Heart left ventricle (tissue), 13 donors: Measurements from ENCODE around the gene ZNF582.

Source experiments
- POLR2A ChIP-seq, 2 donors: fragments of 450-650 bp; IDR thresholded peaks; one replicate each; pipeline ENCODE4 v1.6.1; 2017; ENCODE audit warnings: antibody characterized with exemption in 2 of 2, mild to moderate bottlenecking in 2 of 2, moderate library complexity in 2 of 2
- TF ChIP-seq, protein P1 (sequence below), 12 donors: fragments of 200-600 bp; sonication (generic) in 4 of 12; IDR thresholded peaks; one replicate each; pipeline versions ENCODE4 v1.5.0 to v1.8.0; 2018 to 2022; ENCODE audit warnings: antibody characterized with exemption in 12 of 12, mild to moderate bottlenecking in 5 of 12
- donor health status: ischemic (EF 13 %, LVEDD 7.1; RV severe dilation, severe dysfunction).
- donor health status: DM: no; HTN: yes; CAD: no.
- donor health status: DM: no; HTN: no; CAD: no.
- donor health status: ischemic (EF 25% LVEDD 6.9; RV normal size, moderate dysfunction).
- donor health status: ischemic (EF 25% LVEDD 5.7; RV mildly dilated, moderate dysfunction).
- donor health status: ischemic (EF 35%, LVEDD 5.7; RV mildly dilated, moderate dysfunction).
- donor health status: nonischemic (EF 11% LVEDD 7.7; RV severe dilation, severe dysfunction).
- donor health status: DM: yes; HTN: yes; CAD: no.
- donor health status: PGD.
- donor health status: ischemic (EF 29% LVEDD 5.4; RV normal size, mild dysfunction).
- donor health status: nonischemic (EF 23%, LVEDD 6.1; RV moderate dilation, normal function).

- TF ChIP-seq, protein P1, sequence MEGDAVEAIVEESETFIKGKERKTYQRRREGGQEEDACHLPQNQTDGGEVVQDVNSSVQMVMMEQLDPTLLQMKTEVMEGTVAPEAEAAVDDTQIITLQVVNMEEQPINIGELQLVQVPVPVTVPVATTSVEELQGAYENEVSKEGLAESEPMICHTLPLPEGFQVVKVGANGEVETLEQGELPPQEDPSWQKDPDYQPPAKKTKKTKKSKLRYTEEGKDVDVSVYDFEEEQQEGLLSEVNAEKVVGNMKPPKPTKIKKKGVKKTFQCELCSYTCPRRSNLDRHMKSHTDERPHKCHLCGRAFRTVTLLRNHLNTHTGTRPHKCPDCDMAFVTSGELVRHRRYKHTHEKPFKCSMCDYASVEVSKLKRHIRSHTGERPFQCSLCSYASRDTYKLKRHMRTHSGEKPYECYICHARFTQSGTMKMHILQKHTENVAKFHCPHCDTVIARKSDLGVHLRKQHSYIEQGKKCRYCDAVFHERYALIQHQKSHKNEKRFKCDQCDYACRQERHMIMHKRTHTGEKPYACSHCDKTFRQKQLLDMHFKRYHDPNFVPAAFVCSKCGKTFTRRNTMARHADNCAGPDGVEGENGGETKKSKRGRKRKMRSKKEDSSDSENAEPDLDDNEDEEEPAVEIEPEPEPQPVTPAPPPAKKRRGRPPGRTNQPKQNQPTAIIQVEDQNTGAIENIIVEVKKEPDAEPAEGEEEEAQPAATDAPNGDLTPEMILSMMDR (IDR thresholded peaks at IDR 0.05): no peak
- no peak for TF ChIP-seq POLR2A (IDR thresholded peaks at IDR 0.05)
Measured at GRCh38 chr19:56355517-56355916, 37.8 kb downstream of the ZNF582 start.
